HG02973 (cell line): ENCODE data around the gene IST1.

Source experiments
- ATAC-seq: cut with Tn5 transposase; IDR thresholded peaks from one replicate; pipeline ENCODE4 v1.9.1; 2021; ENCODE audit warnings: moderate library complexity; ENCODE audit not compliant: unreplicated experiment

Gene IST1

GRCh38 chr16:71916397-71916920 is 21.1 kb downstream of the IST1 start:
- no peak for ATAC-seq

DNA sequence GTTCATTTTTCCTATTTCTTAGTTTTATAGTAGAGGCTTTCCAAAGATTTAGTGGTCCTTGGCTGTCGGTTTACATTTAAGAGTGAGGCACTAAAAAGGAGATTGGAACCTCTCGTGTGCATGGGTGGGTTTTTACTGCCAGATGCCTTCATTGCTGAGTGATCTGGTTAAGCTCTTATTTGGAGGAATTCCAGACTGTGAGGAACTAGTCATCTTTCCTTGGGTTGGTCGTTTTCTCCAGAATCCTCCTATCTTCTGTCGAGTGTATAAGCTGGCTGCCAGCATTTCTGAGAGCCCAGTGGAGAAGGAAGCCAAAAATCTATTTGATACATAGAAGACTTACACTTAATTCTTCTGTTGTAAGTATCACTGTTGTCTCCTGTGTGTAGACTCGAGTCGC is 22.6 kb downstream of the IST1 start:
- no peak for ATAC-seq

DNA sequence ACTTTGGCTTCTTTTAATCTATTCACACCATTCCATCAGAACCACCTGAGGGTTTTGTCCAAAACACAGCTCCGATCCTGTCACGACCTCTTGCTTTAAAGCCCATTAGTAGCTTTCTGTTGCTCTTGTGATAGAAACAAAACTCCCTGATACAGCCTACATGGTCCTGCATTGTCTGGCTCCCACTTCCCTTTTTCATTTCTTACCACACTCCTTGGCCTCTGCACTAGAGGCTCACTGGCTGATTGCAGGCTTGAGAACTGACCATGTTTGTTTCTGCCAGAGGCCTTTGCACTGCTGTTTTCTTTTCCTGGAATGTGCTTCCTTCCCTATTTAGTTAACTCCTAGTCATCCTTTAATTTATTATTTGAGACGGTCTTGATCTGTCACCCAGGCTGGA is 23.7 kb downstream of the IST1 start:
- ATAC-seq: no peak

DNA sequence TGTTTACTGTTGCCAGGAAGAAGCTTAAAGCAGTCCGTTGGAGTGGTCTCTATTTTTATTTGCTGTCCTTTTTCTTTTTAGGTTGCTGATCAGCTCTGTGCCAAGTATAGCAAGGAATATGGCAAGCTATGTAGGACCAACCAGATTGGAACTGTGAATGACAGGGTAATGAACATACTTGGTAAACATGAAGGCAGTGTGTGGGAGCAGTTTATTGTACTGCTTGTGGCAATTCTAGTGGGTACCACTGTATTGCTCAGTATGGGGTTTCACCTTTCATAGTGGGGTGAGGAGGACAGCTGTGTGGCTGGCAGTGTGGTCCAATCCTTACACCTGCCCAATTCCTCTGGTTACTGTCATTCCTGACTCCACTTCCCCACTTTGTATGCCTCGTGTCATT is 25.3 kb downstream of the IST1 start:
- no peak for ATAC-seq

DNA sequence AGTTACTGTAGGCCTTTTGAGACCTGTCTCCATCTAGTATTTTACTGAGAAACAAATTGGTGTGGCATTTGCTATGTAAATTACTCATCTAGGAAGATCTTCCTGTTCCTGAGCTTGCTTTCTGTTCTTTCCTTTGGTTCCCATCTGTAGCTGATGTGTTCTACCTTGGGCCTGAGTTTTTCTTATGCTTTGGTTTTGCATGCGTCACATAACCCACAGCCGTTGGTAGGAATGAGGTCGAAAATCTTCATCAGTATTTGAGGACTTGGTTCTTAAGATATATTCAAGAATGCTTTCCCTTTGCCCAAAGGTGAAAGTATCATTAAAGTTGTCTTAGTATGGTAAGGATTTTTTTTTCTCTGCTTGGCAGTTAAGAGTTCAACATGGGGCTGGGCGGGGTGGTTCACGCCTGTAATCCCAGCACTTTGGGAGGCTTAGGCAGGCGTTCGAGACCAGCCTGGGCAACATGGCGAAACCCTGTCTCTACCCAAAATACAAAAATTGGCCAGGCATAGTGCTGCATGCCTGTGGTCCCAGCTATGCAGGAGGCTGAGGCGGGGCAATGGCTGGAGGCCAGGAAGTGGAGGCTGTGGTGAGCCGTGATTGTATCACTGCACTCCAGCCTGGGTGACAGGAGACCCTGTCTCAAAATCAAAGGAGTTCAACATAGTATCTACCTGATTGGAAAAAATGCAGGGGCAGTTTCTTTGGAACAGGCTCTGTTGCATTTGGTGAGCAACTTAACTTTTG is 28.8 kb downstream of the IST1 start:
- no peak for ATAC-seq

DNA sequence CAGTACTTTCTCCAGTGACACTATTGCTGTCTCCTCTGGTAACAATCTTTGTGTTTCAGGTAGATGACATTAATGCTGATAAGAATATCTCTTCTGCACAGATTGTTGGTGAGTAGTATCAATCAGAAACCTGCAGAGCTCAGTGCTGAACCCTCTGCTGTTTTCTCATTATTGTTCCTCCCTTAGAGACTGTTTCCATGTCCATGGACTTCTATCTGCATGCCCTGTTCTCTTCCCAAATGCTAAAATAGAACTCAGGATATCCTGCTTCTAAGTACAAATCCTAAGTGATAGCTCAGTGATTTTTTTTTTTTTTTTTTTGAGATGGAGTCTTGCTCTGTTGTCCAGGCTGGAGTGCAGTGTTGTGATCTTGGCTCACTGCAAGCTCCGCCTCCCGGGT is 29.4 kb downstream of the IST1 start:
- no peak for ATAC-seq

DNA sequence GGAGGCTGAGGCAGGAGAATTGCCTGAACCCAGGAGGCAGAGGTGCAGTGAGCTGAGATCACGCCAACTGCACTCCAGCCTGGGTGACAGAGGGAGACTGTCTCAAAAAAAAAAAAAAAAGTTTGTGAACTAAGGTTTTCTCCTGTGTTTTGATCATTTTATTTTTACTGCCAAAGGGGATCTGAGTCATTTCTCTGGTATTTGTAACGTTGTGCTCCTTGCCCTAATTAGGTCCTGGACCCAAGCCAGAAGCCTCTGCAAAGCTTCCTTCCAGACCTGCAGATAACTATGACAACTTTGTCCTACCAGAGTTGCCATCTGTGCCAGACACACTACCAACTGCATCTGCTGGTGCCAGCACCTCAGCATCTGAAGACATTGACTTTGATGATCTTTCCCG is 32.1 kb downstream of the IST1 start:
- ATAC-seq: no peak

DNA sequence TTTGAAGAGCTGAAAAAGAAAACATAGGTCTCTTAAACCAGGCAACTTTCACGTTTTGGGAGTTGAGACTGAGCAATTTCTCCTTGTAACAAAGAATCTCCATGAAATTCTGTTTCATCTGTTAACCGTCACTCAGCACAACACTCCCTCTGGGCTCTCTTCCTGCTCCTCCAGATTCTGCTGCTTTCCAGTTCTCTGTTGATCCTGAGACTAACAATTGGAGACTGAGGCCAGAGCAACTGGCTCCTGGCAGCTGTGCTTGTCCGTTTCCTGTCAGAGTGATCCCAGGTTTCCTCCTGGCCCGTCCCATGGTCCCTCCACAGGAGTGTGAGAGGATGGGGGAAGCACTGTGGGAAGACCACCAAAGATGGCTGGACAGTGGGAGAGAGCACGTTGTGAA is 32.5 kb downstream of the IST1 start:
- ATAC-seq: no peak

GRCh38 chr16:71929048-71929447 is 33.7 kb downstream of the IST1 start:
- ATAC-seq: no peak

DNA sequence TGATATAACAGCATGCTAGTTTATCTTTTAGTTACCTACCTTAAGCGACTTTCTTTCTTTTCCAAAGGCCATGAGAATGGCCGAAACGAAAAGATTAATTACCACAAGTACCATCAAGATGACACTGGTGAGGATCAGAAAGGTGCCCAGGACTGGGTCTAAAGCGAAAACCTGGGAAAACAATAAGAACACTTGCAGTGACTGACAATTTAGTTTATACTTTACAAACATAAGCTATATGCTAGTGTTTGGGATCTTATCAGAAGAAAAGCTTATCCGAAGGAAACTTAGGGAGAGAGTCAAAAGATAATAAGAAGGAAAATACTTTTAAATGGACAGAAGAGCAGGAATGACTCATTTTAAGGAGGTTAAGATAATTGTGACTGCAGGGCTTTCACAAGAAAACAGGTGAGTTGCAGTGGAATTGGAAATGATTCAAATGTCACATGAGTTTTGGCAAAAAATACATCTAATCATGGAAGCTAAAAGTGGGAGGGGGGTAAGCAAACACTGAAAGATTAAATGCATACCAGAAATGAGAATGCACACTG is 34.8 kb downstream of the IST1 start:
- no peak for ATAC-seq

DNA sequence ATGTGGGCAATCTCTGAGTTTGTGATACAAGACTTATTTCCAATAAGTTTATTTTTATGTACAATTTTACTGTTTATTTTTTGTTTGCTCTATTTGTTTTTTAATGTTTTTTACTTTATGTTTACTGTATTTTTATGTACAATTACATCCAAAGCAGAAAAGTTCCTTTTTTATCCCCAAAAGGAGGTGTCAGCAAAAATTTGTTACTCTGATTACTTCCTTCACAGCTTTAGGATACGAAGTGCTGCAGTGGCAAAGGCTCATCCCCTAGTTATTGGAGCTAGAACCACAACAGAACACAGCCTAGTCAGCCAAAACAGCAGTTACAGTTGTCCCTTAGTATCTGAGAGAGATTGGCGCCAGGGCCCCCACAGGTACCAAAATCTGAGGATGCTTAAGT is 35.7 kb downstream of the IST1 start:
- ATAC-seq: no peak

DNA sequence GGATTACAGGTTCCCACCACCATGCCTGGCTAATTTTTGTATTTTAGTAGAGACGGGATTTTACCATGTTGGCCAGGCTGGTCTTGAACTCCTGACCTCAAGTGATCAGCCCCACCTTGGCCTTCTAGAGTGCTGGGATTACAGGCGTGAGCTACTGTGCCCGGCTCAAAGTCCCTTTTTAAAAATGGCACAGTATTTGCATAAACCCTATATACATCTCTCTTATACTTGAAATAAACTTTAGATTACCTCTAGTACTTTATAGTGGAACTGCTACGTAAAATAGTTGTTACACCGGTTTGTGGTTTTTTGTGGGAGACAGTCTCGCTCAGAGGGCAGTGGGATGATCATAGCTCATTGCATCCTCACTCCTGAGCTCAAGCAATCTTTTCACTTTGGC is 36.3 kb downstream of the IST1 start:
- ATAC-seq: no peak

DNA sequence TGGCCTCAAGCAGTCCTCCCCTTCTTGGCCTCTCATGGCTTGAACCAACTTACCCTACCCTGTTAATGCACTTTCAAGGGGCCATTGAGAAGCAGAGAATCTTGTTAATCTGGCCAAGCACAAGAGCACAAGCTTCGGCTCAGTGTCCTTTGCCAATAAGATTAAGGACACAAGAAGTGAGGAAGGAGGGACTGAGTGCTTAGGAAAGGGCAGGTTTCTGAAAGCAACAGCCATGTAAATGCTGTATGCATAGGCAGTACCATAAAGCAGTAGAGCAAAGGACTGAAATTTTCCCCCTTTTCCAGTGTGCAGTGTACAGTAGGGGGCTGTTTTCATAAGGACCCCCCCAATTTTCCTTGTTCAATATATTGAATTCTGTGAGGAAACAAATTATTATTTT is 37.7 kb downstream of the IST1 start:
- no peak for ATAC-seq

DNA sequence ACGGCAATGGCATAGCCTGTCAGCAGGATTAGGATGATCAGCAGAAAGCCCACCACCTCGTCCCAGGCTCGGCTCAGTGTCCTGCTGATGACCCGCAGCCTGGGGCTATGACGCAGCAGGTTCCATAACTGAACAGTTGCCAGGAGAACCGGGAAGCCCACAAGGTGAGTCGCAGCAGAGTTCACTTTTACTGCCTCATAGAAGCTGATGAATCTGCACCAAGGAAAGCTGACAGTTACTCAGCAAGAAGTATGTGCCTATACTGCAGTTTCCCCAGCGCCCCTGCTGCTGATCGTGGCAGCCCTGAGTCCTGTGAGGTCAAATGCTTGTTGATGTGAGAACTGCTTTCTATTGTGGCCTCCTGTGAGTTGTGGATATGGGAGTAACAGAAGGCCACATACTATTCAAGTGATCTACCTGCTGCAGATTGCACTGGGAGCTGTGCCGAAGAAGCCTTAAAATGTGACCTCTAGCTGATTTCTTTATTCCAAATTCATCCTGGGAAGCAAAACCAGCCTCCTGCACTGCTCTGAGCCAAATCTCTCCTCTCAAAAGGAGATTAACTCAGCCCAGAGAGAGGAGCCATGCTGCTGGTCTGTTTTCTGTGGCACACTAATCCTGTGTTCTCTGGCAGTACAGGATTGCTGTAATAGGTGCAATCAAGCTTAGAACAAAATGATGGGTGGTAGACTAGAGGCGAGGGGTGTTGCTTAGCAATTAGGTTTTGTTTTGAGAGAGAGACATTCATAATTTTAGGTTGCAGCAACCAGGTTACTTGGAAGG is 38.8 kb downstream of the IST1 start:
- ATAC-seq: no peak

- no peak for ATAC-seq
These were observed 42.7 kb downstream of the IST1 start for GRCh38 chr16:71937868-71938510.

GRCh38 chr16:71943887-71944286 is 48.6 kb downstream of the IST1 start:
- ATAC-seq: no peak

DNA sequence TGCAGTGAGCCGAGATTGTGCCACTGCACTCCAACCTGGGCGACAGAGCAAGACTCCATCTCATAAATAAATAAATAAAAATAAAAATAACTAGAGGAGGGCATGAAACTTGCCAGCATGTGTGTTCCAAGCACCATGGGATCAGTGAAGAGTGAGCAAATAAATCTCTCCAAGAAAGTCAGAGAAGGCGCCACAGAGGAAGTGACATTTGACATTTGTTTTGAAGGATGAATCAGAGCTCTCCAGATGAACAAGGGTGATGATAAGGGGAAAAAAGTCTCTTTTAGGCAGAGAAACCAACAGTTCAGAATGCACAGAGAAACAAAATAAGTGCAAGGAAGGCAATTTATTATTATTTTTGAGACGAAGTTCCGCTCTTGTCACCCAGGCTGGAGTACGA is 50.3 kb downstream of the IST1 start:
- no peak for ATAC-seq

- ATAC-seq: no peak
These were observed 57.5 kb downstream of the IST1 start for GRCh38 chr16:71952825-71953224.

- no peak for ATAC-seq
These were observed 58.8 kb downstream of the IST1 start for GRCh38 chr16:71954180-71954579.

DNA sequence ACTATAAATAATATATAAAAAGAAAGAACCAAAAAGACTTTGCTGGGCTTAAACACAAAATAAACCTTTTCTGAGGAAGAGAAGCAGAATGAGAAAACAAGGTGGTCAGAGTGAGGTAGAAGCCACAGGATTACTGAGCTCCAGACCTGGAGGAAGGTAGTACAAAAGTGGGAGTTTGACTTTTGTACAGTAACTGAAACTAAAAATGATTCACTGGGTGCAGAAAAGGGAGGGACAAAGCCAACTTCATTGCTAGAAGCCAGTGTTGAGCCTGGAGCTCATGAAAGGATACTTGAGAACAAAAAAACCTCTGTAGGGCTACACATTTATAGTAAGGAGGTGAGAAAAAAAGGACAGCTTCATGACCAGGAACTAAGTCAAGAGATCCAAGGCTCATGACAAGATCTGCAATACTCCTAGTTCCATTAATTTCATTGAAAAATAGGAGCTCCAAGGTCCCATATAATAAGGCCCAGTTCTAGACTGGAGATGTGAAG is 59.4 kb downstream of the IST1 start:
- ATAC-seq: no peak

DNA sequence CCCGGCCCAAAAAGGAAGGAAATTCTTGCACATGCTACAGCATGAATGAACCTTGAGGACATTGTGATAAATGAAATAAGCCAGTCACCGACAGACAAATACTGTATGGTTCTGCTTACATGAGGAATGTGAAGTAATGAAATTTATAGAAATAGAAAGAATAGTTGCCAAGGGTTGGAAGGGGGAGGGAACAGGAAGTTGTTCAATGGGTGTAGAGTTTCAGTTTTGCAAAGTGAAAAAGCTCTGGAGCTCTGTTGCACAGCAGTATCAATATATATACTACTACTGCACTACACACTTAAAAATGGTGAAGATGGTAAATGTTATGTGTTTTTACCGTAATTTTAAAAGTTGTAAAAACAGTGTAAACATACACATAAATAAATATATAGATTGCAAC is 61.2 kb downstream of the IST1 start:
- ATAC-seq: no peak
